ENCODE data around the gene WDR35.

The WDR35 gene

DNA sequence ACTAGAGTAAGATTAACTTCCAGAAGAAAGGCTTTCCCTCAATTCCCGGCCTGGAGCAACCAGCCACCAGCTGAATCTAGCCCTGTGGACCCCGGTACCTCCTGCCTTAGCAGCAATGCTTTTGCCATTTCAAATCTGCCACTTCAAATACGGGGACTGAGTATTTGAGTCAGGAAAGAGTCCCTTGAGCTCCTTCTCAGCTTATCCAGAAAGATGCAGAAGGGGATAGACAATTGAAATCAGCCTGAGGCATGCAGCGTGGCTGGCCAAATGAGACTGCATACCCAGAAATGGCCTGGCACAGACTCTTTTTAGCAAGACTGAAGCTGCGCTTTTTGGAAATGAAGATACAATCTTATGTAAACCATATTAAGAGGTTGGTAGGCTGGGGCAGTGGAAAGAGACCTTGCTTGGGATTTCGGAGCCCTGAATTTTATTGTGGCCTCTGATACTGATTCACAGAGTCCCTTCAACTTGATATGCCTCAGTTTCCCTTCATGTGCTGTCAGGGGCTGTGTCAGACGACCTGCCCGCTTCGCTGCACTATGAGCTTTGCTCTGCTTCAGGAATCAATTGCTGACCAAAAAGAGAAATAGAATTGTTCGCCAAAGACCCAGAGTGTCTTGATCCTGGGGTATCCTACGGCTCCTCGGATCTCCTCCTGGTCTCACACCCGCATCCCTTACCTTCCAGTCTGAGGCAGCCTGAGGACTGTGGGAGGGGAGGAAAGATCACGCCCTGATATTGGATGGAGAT, 21.5 kb upstream of the WDR35 start:
- no peak for DNase-seq

GRCh38 chr2:20008703-20009102, 18.8 kb upstream of the WDR35 start:
- no peak for DNase-seq

GRCh38 chr2:20005891-20006470, 16.1 kb upstream of the WDR35 start:
- no peak for DNase-seq

- DNase-seq: no peak
These were observed 15.2 kb upstream of the WDR35 start for GRCh38 chr2:20005067-20005627.

- no peak for DNase-seq
These were observed 11.5 kb upstream of the WDR35 start for GRCh38 chr2:20001361-20001863.

- DNase-seq: no peak
These were observed 3.8 kb upstream of the WDR35 start for GRCh38 chr2:19993731-19994130.

GRCh38 chr2:19991895-19992294, 2.0 kb upstream of the WDR35 start:
- DNase-seq: no peak

GRCh38 chr2:19990416-19990728, 467 bp upstream of the WDR35 start:
- no peak for DNase-seq

DNA sequence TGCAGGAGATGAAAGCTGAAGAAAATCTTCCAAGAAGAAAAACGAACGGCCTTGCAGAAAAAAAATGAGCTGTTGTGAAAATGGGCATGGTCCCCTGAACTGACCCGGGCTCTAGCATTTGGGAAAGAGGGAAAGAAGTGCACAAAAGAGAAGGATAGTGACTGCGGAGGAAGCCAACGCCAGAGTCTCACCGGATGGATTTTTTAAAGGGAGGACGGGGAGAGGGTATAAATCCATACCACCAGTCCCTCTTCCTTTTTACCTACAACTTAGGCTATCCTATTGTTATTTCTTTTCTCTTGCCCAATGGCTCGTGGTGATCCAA, 601 bp downstream of the WDR35 start:
- no peak for DNase-seq

GRCh38 chr2:19988600-19988999, 1.3 kb downstream of the WDR35 start:
- no peak for DNase-seq

DNA sequence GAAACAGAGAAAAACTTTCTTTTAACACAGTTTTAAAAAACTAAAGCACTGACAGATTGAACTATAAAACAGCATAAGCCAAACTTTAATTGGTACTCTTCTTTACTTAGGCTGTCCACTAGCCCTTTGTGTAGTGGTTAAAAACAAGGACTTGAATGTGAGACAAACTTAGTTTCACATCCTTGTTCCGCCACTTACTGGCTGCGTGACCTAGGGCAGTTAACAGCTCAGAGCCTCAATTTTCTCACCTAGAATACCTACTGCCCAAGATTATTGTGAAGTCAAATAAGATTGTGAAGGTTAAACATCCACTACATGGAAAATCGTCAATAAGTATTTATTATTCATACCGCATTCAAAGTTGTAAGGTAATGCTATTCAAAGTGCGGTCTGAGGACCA, 2.0 kb downstream of the WDR35 start:
- DNase-seq: peak; percentile 5 to 41 (median 10)

GRCh38 chr2:19982268-19982667, 7.6 kb downstream of the WDR35 start:
- DNase-seq: no peak

DNA sequence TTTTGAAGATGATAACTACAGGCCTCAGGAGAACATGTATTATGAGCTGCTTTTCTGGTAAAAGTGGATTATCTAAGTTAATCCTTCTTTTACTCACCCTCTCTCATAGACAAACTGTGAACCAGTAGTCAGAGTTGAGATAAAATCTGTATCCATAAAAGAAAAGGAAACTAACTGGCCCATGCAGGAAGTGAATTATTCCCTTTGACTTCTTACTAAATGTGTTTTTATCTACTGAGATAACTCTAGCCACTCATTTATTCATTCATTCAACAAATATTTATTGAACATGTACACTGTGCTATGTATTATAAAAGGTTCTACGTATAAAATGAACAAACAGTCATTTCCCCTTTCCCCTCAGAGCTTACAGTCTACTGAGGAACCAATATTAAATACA, 10.0 kb downstream of the WDR35 start:
- no peak for DNase-seq

- DNase-seq: no peak
These were observed 16.4 kb downstream of the WDR35 start for GRCh38 chr2:19973466-19973865.

DNA sequence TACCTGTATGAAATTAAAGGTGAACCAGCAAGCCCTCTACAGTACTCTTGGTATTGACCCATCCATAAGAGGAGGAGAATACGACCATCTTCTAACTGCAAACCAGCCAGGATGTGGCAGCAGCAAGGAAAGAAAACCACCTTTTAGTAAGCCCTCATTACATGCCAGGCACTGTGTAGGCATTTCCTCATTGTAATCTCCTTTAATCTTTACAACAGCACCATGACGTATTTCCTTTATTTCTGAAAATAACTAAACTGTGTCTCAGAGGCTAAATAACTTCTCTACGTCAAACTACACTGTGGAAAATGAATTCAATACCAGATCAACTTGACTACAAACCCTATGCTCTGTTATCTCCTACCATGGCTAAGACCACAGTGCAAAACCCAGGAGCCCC, 18.2 kb downstream of the WDR35 start:
- DNase-seq: peak in 3 of 4 experiments; percentile 6 to 47 (median 34)

GRCh38 chr2:19963386-19963785, 26.5 kb downstream of the WDR35 start:
- peak; percentile 28 to 71 (median 58) for DNase-seq

- peak; percentile 69 to 87 (median 82) for DNase-seq
These were observed 34.1 kb downstream of the WDR35 start for GRCh38 chr2:19955544-19956422.

DNA sequence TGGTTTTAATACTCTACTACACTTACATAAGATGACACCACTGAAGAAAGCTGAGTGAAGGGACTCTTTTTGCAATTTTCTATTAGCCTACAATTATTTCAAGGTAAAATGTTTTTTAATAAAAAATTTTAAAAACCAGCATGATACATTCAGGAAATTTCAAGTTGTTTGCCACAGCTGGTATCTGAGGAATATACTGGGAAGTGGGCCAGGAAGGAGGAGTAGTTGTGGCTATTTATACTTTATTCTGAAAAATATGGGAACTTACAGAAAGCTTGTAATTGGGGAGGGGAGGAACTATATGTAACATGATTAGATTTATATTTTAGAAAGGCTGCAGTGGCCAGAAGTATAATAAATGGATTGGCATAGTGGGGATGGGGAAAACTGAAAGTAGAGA, 40.8 kb downstream of the WDR35 start:
- DNase-seq: peak in 2 of 4 experiments; percentile 3 to 8

DNA sequence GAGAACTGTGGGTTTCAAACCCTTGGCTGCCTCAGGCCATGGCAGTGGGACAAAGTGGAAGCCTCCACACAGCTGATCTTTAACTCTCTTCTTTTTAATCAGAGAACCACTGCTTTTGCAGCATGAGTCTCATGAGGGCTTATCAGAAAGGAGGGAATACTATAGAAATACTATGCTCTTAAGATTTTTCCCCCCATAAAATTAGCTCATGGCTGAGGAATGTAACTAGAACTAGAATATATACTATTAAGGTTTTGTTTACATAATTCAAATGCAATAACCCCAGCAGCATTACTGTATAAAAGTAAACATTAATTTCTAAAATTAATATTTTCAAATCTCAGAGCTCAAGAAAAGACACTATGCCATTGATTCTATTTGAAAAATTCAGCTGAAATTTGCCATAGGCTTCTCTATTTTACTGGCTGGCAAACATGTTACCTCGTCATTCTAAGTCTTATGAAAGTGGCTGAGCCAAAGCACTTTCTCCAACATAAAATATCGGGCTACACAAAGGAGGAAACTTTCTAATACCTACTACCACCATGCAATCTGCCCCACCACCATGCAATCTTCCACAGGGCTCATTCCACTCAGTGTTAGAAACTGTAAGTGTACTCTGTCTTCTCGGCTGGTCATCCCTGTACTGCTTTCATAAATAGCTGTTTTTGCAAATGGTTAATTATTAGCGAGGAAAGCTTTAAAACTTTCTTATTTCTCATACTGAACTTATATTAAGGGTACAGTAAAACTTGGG, 42.5 kb downstream of the WDR35 start:
- no peak for DNase-seq

- DNase-seq: no peak
These were observed 45.6 kb downstream of the WDR35 start for GRCh38 chr2:19944205-19944845.

DNA sequence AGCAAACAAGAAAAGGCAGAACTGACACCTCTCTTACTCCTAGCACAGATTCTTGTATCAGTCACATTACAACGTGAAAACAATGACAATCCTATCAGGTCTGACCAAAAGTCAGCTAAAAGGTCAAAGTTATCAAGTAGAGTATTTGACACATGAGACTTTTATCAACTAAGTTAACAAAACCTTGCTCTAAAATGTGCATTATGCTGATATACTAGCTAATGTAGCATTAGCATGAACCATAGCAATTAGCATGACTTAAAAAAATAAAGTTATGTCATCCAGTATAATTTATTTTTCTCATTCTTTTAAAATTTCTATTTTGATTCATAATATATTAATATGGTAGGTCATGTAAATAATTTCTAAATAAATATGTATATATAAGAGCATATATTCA, 46.7 kb downstream of the WDR35 start:
- DNase-seq: no peak

- no peak for DNase-seq
These were observed 47.7 kb downstream of the WDR35 start for GRCh38 chr2:19942199-19942598.
